A549 (cell line): ENCODE measurements around the gene ZFYVE9. TPM values are rescaled to one million over a fixed set of nuclear protein-coding genes. Genes with fewer than 3 reads are reported as not detected.

Source experiments
- ATAC-seq, 2 experiments: fragments of 200-7000 bp in 1 of 2; fragments of >200 bp in 1 of 2; cut with Nextera tagmentation in 1 of 2; cut with Tn5 transposase in 1 of 2; 3 replicates each; pipeline versions ENCODE4 v1.8.0 to v1.9.1; 2018 to 2020; ENCODE audit warnings: mild to moderate bottlenecking in 1 of 2, moderate library complexity in 1 of 2
- CTCF ChIA-PET: fragments of 300-600 bp; sonication (Branson Sonifier 250); formaldehyde crosslinking; extraction: SDS; loops from one replicate; lab custom pipeline; 2021; ENCODE audit warnings: antibody characterized with exemption, inconsistent platforms; lab: Yijun Ruan, JAX
- POLR2A ChIA-PET: fragments of 350-600 bp; formaldehyde crosslinking; extraction: SDS; loops from one replicate; lab custom pipeline; 2021; ENCODE audit warnings: antibody characterized with exemption, inconsistent platforms; lab: Yijun Ruan, JAX
- DNase-seq, 2 experiments: peaks; one replicate each; pipeline versions ENCODE4 v3.0.0 to v3.0.0-alpha.2; 2011 to 2016; ENCODE audit warnings: low read depth in 1 of 2, low spot score in 1 of 2
- FAIRE-seq: peaks from 2 replicates; lab custom pipeline; 2011; peaks lifted over from hg19 to GRCh38; lab: Jason Lieb, UNC
- H3K27ac ChIP-seq, 2 experiments: fragments of >200 bp; sonication (Bioruptor Twin); formaldehyde crosslinking; 3 replicates each; pipeline ENCODE4 v1.5.1; 2016 to 2017
- H3K4me1 ChIP-seq: fragments of >200 bp; sonication (Bioruptor Twin); formaldehyde crosslinking; 3 replicates; pipeline ENCODE4 v1.6.1; 2016
- H3K4me2 ChIP-seq: fragments of >200 bp; sonication (Bioruptor Twin); formaldehyde crosslinking; 3 replicates; pipeline ENCODE4 v1.6.1; 2016
- H3K4me3 ChIP-seq: fragments of >200 bp; sonication (Bioruptor Twin); formaldehyde crosslinking; 3 replicates; pipeline ENCODE4 v1.5.1; 2016
- H3K9me3 ChIP-seq: fragments of >200 bp; sonication (Bioruptor Twin); formaldehyde crosslinking; 3 replicates; pipeline ENCODE4 v1.6.1; 2016
- ATOH8 ChIP-seq: fragments of 250-450 bp; sonication (Bioruptor Pico); IDR thresholded peaks from 2 replicates; pipeline ENCODE4 v1.5.0; 2020; ENCODE audit warnings: low read depth, mild to moderate bottlenecking, moderate library complexity
- CBX8 ChIP-seq: fragments of 200-600 bp; sonication (generic); IDR thresholded peaks from 2 replicates; pipeline ENCODE4 v1.6.1; 2016
- CHD4 ChIP-seq: fragments of 200-600 bp; sonication (generic); IDR thresholded peaks from 2 replicates; pipeline ENCODE4 v1.6.1; 2016; ENCODE audit warnings: antibody characterized with exemption, mild to moderate bottlenecking, borderline replicate concordance
- EHF ChIP-seq: fragments of 250-450 bp; sonication (Bioruptor Pico); IDR thresholded peaks from 2 replicates; pipeline ENCODE4 v1.5.0; 2020; ENCODE audit warnings: mild to moderate bottlenecking
- EP300 ChIP-seq, 2 experiments: fragments of >200 bp; sonication (Bioruptor Twin); formaldehyde crosslinking; IDR thresholded peaks; 2 replicates in 1 of 2; 3 replicates in 1 of 2; pipeline ENCODE4 v1.6.1; 2016 to 2017
- GATA3 ChIP-seq: IDR thresholded peaks from 2 replicates; pipeline ENCODE4 v1.6.1; 2012; ENCODE audit warnings: borderline replicate concordance
- HES2 ChIP-seq: fragments of >200 bp; sonication (Bioruptor Twin); formaldehyde crosslinking; IDR thresholded peaks from 2 replicates; pipeline ENCODE4 v1.6.1; 2016
- HEYL ChIP-seq: fragments of 250-450 bp; sonication (Bioruptor Pico); IDR thresholded peaks from 2 replicates; pipeline ENCODE4 v1.8.0; 2021; ENCODE audit warnings: mild to moderate bottlenecking, moderate library complexity
- HMGXB4 ChIP-seq: fragments of 250-450 bp; sonication (Bioruptor Pico); IDR thresholded peaks from 2 replicates; pipeline ENCODE4 v1.5.0; 2021; ENCODE audit warnings: mild to moderate bottlenecking, moderate library complexity, borderline replicate concordance
- HOXA7 ChIP-seq: fragments of 250-450 bp; sonication (Bioruptor Pico); IDR thresholded peaks from 2 replicates; pipeline ENCODE4 v1.5.0; 2020; ENCODE audit warnings: mild to moderate bottlenecking, moderate library complexity
- HOXB5 ChIP-seq: fragments of 250-450 bp; sonication (Bioruptor Pico); IDR thresholded peaks from 2 replicates; pipeline ENCODE4 v1.5.0; 2020; ENCODE audit warnings: mild to moderate bottlenecking, moderate library complexity
- JUN ChIP-seq, 2 experiments: fragments of >200 bp; sonication (Bioruptor Twin); formaldehyde crosslinking; IDR thresholded peaks; 2 replicates in 1 of 2; 3 replicates in 1 of 2; pipeline ENCODE4 v1.6.1; 2016 to 2017
- JUNB ChIP-seq: fragments of >200 bp; sonication (Bioruptor Twin); formaldehyde crosslinking; IDR thresholded peaks from 2 replicates; pipeline ENCODE4 v1.6.1; 2016
- KDM1A ChIP-seq: fragments of 200-600 bp; sonication (generic); IDR thresholded peaks from 2 replicates; pipeline ENCODE4 v1.6.1; 2016; ENCODE audit warnings: low read depth, mild to moderate bottlenecking
- KDM5A ChIP-seq: fragments of 200-600 bp; sonication (generic); IDR thresholded peaks from 2 replicates; pipeline ENCODE4 v1.6.1; 2016; ENCODE audit warnings: antibody characterized with exemption, mild to moderate bottlenecking
- MAX ChIP-seq: IDR thresholded peaks from 2 replicates; pipeline ENCODE4 v1.6.1; 2012
- MYC ChIP-seq: IDR thresholded peaks from 2 replicates; pipeline ENCODE4 v1.6.1; 2012; ENCODE audit warnings: mild to moderate bottlenecking, inconsistent platforms, low read length, improper control_type of control experiment, borderline replicate concordance
- PBX3 ChIP-seq: IDR thresholded peaks from 2 replicates; pipeline ENCODE4 v1.6.1; 2012
- PHF8 ChIP-seq: fragments of 200-600 bp; sonication (generic); IDR thresholded peaks from 2 replicates; pipeline ENCODE4 v1.6.1; 2016; ENCODE audit warnings: low read depth, mild to moderate bottlenecking, antibody characterized with exemption, moderate library complexity, borderline replicate concordance
- POLR2AphosphoS2 ChIP-seq: conservative IDR thresholded peaks from 2 replicates; pipeline ENCODE4 v1.6.1; 2012; ENCODE audit warnings: low read length, improper control_type of control experiment, inconsistent platforms
- RARB ChIP-seq: fragments of 250-450 bp; sonication (Bioruptor Pico); IDR thresholded peaks from 2 replicates; pipeline ENCODE4 v1.8.0; 2021; ENCODE audit warnings: mild to moderate bottlenecking, moderate library complexity
- RCOR1 ChIP-seq: fragments of 150-350 bp; IDR thresholded peaks from 2 replicates; pipeline ENCODE4 v1.6.1; 2014; ENCODE audit warnings: antibody characterized with exemption, low read length, low read depth
- SMC3 ChIP-seq: fragments of >200 bp; sonication (Bioruptor Twin); formaldehyde crosslinking; IDR thresholded peaks from 3 replicates; pipeline ENCODE4 v1.6.1; 2018; ENCODE audit warnings: inconsistent platforms
- TFCP2L1 ChIP-seq: fragments of 250-450 bp; sonication (Bioruptor Pico); IDR thresholded peaks from 2 replicates; pipeline ENCODE4 v1.5.0; 2021; ENCODE audit warnings: mild to moderate bottlenecking
- ZSCAN20 ChIP-seq: fragments of 250-450 bp; sonication (Bioruptor Pico); IDR thresholded peaks from 2 replicates; pipeline ENCODE4 v1.8.0; 2022; ENCODE audit warnings: mild to moderate bottlenecking, moderate library complexity
- WGBS: methylation state at CpG from one replicate; pipeline ENCODE4 v1.1.6; 2017; ENCODE audit errors: missing lambda C conversion rate; 5-methylcytosine and 5-hydroxymethylcytosine counted together
- polyA plus RNA-seq, 4 experiments: library from polyadenylated mRNA; depleted of rRNA in 3 of 4; stranded (reverse); fragments of >200 nt; fragmentation: RNase III in 1 of 4; extraction: RNeasy Plus Mini Kit Qiagen cat#74134 plus additional on column Dnase treatment in 1 of 4; gene quantifications; 2 replicates in 3 of 4; 3 replicates in 1 of 4; pipeline ENCODE4 v1.2.3, GENCODE V29; 2011 to 2017

The ZFYVE9 gene
- polyA plus RNA-seq, 2 of the 4 experiments (the other 2 are of a cell fraction): 7.1 to 11.9 TPM

GRCh38 chr1:52156460-52156859 lies 14.6 kb downstream of the ZFYVE9 start (continued):
- TF ChIP-seq CBX8 (no peak), HEYL (CRISPR knock-in tag) (no peak), KDM1A (no peak)

GRCh38 chr1:52157582-52157981 lies 15.7 kb downstream of the ZFYVE9 start:
- POLR2A ChIA-PET: no interaction called here
- 95% methylated on average over 2 of the region's 2 CpGs for WGBS
- no peak for FAIRE-seq
- DNase-seq: no peak
- TF ChIP-seq EP300 (IDR thresholded peaks at IDR 0.05) (no peak), CBX8 (no peak), MYC (no peak), GATA3 (no peak), RCOR1 (no peak), JUNB (no peak), TFCP2L1 (CRISPR knock-in tag) (no peak), HOXB5 (CRISPR knock-in tag) (no peak), ATOH8 (CRISPR knock-in tag) (no peak), HMGXB4 (CRISPR knock-in tag) (no peak), JUN (IDR thresholded peaks at IDR 0.05) (no peak), PBX3 (no peak), CHD4 (no peak), POLR2AphosphoS2 (no peak)
- TF ChIP-seq, all 56 proteins: peak for 0
- CTCF ChIA-PET: no interaction called here
- H3K27ac ChIP-seq: no peak overlapping the region
- ATAC-seq: no peak; a peak in 1 of 6 replicates
- H3K4me2 ChIP-seq: no peak overlapping the region
- peaks cover 7% of the 10 kb centered on the region; the same call in 1 of the 3 replicates for H3K4me1 ChIP-seq
- H3K9me3 ChIP-seq: no peaks in the 10 kb centered on the region
- no peak overlapping the region for H3K4me3 ChIP-seq

GRCh38 chr1:52158218-52158617 lies 16.3 kb downstream of the ZFYVE9 start:
- Histone ChIP-seq H3K4me3 (no peak overlapping the region), H3K27ac (no peak overlapping the region), H3K4me2 (no peak overlapping the region), H3K4me1 (peaks cover 7% of the 10 kb centered on the region; the same call in 1 of the 3 replicates), H3K9me3 (no peaks in the 10 kb centered on the region)
- no peak for TF ChIP-seq HES2
- no peak for TF ChIP-seq ZSCAN20
- no peak for TF ChIP-seq MAX
- no peak for TF ChIP-seq SMC3
- TF ChIP-seq KDM1A: no peak
- TF ChIP-seq RARB (CRISPR knock-in tag): no peak
- TF ChIP-seq EP300 (IDR thresholded peaks at IDR 0.05): no peak
- no peak for TF ChIP-seq KDM5A
- no peak for TF ChIP-seq HOXA7
- no peak for TF ChIP-seq TFCP2L1 (CRISPR knock-in tag)
- no peak for TF ChIP-seq HOXB5 (CRISPR knock-in tag)
- no peak for TF ChIP-seq PHF8
- TF ChIP-seq JUN (IDR thresholded peaks at IDR 0.05): no peak
- TF ChIP-seq EHF (CRISPR knock-in tag): no peak
- no peak for ATAC-seq
- DNase-seq: no peak
- CTCF ChIA-PET: no interaction called here
- WGBS: 79% methylated on average over 4 of the region's 4 CpGs
- no peak for FAIRE-seq
- POLR2A ChIA-PET: no interaction called here
